HT-29 (cell line): ENCODE results near the gene SLC32A1. TPM values are rescaled to one million over a fixed set of nuclear protein-coding genes. Genes with fewer than 3 reads are reported as not detected.

Experiments
- DNase-seq: peaks from one replicate; pipeline ENCODE4 v3.0.0-alpha.2; 2015; ENCODE audit warnings: low spot score
- total RNA-seq: library from RNA; depleted of rRNA; stranded (reverse); fragments of >200 nt; shearing (Covaris generic); gene quantifications from 2 replicates; pipeline ENCODE4 v1.2.3, GENCODE V29; 2014

The SLC32A1 gene
- total RNA-seq, 1 experiment from 2014 or later, result not detected

DNA sequence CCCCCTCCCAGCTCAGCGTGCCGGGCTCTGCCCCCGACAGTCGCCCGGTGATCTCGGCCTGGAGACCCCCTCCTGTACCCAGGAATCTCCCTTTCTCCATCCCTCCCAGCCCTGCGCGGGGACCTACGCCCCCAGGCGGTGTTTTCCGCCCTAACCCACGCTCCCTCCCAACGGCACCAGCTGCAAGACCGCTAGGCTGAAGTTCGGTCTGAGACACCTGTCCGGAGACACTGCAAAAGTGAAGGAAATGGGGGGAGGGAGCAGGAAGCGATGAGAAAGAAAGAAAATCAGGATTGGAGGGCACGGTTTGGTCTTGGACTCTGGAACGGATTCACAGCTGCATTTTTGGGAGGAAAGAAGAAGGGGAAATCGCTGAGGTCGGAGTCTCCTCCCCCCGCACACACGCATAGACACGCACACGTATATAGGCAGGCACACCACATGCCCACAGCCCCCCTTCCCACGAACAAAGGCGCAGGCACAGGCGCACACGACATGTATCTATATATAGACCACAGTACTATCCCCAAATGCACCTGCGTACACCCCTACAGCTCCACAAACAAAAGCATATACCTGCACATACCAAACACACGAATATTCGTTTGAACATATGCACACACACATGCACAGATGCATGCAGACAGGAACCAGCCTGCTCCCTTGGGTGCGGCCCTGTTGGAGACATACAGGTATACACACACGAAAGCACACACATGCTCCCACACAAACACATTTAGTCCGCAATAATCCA is 1.0 kb downstream of the SLC32A1 start:
- no peak for DNase-seq

DNA sequence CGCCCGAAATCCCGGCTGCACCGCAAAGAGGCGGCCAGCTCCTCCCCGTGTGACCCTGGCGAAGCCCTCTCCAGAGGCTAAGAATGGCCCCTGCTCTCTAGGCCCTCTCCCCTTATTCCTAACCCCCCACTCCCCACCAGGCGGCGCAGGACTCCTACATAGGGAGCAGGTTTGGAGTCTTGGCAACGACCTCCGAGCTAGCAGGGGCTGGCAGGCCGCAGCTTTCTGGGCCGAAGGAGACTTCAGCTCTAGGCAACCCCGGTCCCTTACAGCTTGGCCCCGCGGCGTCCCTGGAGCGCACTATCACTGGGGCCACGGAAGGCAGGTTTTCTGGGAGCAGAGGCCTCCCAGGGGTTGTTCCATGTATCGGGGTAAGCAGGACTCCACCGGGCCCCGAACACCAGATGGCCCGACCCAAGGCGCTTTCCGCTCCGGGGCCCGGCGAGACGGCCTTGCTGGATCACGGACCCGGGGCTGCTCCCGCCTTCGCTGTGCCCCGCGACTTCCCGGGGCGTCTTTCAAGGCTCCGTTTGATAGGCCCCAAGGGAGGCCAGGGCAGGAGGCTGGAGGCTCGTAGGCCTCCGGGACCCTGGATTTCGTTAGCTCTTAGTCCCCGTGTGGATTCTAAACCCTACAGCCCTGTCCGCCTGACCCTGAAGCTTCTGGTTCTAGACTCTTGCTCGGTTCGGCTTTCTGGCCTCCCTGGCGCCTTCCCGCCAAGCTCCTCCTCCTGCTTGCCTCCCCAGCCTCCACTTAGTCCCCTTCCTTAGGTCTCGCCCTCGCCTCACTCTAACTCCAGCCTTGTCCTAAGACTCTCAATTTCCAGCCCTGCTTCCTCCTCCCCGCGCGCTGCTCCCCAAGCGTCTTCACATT is 1.9 kb downstream of the SLC32A1 start:
- no peak for DNase-seq

DNA sequence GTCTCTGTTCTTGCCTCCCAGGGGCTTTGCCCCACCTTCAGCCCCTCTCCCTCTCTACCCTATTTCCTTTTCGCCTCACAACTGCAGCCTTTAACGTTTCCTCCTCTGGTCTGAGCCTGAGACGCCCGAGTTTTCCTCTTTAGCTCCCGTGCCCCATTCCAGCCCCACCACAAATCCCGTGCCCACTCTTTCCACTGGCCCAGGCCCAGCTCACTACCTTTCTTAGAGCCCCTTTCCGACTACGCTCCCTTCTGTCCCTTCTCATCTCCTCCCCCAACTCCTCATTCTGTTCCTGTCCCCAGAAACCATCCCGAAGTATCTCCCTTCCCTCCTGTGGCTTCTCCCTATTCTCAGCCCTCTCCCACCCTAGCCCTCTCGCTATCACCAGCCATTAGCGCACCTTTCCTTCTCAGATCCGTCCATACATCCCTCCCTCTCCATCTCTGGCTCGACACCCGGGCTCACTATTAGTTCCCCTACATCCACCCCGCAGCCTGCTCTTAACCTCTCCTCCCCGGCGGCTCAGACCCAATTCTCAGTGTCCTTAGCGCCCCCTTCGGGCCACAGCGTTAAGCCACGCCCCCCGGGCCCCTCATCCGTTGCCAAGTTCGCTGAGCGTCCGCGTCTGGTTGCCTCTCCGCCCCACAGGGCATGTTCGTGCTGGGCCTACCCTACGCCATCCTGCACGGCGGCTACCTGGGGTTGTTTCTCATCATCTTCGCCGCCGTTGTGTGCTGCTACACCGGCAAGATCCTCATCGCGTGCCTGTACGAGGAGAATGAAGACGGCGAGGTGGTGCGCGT is 2.7 kb downstream of the SLC32A1 start:
- no peak for DNase-seq

DNA sequence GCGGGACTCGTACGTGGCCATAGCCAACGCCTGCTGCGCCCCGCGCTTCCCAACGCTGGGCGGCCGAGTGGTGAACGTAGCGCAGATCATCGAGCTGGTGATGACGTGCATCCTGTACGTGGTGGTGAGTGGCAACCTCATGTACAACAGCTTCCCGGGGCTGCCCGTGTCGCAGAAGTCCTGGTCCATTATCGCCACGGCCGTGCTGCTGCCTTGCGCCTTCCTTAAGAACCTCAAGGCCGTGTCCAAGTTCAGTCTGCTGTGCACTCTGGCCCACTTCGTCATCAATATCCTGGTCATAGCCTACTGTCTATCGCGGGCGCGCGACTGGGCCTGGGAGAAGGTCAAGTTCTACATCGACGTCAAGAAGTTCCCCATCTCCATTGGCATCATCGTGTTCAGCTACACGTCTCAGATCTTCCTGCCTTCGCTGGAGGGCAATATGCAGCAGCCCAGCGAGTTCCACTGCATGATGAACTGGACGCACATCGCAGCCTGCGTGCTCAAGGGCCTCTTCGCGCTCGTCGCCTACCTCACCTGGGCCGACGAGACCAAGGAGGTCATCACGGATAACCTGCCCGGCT is 3.4 kb downstream of the SLC32A1 start:
- DNase-seq, result no peak

DNA sequence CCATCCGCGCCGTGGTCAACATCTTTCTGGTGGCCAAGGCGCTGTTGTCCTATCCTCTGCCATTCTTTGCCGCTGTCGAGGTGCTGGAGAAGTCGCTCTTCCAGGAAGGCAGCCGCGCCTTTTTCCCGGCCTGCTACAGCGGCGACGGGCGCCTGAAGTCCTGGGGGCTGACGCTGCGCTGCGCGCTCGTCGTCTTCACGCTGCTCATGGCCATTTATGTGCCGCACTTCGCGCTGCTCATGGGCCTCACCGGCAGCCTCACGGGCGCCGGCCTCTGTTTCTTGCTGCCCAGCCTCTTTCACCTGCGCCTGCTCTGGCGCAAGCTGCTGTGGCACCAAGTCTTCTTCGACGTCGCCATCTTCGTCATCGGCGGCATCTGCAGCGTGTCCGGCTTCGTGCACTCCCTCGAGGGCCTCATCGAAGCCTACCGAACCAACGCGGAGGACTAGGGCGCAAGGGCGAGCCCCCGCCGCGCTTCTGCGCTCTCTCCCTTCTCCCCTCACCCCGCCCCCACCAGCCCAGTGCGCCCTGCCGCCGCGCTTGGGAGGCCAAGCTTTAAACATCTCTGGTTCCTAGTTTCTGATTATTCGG is 4.0 kb downstream of the SLC32A1 start:
- DNase-seq, result no peak

DNA sequence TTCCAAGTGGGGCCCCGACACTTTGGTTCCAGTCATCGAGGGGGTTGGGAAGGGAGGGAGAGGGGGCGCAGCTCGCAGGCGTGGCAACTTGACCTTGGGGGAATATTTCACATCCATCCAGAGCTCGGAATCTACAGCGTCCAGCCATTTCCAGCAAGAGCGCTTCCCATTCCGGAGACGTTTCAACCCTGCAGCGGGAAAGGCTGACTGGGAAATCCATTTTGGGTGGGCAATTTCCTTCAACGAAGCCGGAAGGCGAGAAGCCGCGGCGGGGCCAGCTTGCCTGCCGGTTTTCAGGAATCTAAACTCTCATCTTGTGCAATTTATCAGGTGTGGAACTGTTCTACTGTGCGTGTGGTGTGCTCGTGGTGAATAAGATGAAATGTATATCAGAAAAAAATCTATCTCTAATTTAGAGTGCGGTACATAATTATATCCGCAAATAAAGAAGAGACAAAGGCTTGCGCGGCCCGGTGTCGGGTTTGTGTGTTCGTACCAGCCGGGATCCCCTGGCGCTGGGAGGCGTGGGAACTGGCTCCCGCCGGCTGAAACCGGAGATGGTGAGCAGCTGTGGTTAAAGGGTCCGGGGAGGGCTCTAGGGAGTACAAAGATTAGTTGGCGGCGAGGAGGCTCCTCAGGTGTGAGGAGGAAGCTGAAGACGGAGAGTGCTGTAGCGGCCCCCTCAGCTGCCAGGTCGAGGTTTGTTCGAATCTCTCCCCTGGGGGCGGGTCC is 4.8 kb downstream of the SLC32A1 start:
- no peak for DNase-seq

DNA sequence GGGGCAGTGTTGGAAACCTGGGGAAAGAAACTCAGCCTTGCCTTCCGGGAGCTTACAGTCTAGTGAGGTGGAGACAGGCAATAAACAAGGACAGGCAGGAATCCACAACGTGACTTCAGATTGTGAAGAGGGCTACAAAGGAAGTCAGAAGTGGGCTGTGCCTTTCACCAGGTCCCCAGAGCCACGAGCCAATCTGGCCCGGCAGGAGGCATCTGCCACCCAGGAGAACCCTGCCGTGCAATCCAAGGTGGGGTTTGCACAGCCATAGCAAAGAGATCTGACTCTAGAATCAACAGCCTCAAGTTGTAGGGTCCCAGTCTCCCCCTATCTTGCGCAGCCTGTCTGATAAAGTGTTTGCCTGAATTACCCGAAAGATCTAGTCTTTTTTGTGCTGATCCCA is 5.5 kb downstream of the SLC32A1 start:
- no peak for DNase-seq

DNA sequence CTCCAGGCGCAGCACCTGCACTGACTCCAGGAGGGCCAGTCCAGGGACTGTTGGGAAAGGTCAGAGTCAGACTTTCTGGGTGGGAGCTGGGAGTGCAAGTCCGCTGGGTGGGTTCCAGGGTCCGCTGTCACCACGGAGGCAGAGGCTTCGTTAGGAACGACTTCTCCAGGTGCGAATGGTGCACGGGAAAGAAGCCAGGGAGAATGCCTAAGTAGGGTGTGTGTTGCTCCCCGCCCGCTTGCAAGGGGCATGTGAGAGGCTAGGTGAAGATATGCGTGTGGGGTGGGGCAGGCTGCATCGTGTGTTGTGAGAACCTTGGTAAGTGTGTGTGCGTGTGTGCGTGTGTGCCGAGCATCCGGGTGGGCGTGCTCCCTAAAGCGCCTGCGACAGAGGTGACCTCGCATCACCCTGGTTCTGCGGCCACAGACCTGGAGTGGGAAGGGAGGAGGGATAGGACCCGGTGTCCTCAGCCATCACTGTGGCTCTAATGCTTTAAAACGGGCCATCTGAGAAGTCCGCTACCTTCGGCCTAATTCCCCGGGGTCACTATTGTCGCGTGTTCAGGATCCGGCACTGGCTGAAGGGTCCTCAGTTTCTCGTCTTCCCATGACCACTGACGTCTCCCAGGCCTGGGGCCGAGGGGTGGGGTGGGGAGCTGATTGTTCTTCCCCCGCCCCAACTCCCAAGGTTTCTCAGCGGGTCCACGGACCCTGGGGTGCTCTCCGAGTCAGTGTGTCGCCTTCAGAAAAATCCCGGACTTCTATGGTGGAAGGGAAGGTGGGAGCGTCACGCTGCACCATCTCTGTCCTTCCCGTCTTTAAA is 6.1 kb downstream of the SLC32A1 start:
- DNase-seq, result peak; percentile 39

DNA sequence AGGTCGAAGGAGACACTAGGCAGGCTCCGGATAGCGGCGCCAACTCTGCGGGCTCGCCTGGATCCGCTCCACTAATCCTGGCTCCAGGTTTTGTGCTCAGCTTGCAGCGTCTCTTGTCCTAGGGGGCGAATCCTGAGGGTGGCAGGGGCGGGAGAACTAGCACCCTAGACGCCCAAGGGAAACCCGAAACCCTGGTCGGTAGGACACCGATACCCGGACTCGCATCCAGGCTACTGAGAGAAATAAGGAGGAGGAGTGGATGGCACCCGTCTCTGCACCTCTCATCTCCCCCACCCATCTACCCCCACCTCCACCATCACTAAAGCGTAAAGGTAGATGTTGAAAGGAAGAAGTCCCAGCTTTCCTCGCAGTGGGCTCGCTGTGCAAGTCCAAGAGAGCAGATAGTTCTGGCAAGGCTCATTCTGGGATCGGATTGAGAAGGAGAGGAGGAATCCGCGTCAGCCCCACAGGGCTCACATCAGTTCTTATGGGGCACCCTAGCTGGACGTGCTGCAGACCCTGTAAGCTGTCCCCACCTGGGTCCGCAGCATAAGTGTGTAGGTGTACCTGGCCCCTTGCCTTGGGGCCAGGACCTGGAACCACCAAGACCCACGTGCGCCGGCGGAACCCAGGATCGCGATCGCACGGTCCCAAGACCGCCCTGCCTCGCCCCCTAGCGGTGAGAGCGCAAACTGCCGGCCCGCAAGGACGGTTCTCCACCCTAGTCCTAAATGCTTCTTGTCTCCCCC is 6.9 kb downstream of the SLC32A1 start:
- DNase-seq, result peak; percentile 72

DNA sequence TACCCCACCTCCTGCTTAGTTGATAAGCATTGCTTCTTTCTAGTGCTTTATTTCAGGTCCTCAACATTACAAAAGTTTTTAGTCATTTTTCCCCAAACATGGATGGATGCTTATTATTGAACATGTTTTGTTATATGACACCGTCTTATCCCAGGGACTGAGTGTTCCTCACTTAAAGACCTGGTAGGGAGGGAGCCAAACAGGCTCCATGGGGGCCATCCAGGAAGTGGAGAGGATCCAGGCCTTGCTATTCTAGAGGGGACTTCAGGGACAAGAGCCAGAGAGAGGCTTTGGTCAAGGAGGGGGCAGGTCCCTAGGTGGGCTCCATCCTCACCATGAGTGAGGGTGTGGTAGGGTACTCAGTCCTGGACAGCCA is 7.4 kb downstream of the SLC32A1 start:
- DNase-seq, result no peak

DNA sequence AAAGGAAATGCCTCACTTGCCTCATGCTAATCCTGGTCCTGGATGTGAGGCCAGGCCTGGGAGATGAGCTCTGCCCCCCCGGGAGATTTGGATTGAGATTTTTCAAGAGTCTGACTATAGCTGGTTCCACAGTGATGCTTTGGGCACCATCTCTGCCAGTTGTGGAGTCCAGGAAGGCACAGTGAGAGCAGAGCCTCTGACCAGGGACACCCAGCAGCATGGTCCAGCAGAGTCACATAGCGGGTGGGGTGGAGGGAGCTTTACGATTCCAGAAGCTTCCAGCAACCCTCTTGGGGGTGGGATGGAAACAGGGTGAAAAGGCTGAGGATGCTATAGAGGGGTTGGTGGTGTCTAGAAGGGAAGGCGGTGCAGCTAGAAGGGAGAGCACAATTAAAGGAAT is 8.7 kb downstream of the SLC32A1 start:
- no peak for DNase-seq

DNA sequence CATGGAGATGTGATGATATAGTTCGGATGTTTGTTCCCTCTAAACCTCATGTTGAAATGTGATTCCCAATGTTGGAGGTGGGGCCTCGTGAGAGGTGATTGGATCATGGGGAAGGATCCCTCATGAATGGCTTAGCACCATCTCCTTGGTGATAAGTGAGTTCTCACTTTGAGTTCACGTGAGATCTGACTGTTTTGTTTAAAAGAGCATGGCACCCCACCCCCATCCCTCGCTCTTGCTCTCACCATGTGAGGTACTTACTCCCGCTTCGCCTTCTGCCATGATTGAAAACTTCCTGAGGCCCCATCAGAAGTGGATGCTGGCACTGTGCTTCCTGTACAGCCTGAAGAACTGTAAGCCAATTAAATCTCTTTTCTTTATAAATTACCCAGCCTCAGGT is 10.9 kb downstream of the SLC32A1 start:
- no peak for DNase-seq

DNA sequence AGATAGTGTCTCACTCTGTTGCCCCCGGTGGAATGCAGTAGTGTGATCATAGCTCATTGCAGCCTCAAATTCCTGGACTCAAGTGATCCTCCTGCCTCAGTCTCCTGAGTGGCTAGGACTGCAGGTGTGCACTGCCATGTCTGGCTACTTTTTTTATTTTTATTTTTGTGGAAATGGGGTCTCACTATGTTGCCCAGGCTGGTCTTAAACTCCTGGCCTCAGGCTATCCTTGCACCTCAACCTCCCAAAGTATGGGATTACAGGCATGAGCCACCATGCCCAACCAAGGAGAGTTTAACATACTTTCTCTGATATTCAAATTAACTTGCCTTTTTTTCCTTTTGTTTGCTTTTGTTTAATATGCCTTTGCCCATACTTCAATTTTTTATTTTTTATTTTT is 13.6 kb downstream of the SLC32A1 start:
- DNase-seq, result no peak

DNA sequence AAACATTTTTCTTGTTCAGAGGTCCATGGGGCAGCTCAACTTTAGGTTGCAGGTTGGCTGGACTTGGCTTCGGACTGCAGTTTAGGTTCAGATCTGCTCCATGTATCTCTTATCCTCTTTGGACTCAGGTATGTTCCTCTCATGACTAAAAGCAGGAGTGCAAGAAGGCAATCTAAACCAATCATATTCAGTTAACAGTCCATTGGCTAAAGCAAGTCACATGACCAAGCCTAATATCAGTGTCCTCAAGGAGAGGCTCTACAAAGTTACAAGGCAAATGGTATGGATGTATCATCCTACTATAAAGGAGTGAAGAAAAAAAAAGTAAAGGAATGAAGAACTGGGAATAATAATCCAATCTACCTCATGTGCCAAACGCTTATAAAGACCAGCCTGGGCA is 21.5 kb downstream of the SLC32A1 start:
- DNase-seq, result no peak

DNA sequence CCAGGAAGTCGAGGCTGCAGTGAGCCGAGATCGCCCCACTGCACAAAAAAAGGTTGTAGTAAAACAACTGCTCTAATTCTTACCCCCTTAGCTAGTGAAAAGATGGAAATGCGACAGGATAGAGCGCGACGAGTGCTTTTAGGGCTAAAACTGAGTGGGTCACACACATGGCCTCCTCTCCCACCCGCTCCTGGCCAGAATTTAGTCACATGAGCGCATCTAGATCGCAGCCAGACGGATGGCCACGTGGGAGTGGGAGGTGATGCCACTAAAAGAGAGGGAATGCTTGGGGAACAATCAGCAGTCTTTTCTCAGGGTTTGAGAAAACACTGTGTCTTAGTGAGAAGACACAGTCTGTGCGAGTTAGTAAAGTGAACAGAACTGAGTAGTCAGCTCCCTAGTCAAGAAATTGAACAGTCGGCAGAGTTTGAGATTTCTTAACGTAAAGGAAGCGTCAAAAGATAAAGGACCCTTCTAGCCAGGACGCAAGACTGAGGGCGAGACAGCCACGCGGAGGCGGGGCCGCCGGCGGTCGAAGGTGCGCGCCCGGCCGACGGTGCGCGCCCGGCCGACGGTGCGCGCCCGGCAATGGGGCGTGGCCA is 23.3 kb downstream of the SLC32A1 start:
- DNase-seq, result no peak

DNA sequence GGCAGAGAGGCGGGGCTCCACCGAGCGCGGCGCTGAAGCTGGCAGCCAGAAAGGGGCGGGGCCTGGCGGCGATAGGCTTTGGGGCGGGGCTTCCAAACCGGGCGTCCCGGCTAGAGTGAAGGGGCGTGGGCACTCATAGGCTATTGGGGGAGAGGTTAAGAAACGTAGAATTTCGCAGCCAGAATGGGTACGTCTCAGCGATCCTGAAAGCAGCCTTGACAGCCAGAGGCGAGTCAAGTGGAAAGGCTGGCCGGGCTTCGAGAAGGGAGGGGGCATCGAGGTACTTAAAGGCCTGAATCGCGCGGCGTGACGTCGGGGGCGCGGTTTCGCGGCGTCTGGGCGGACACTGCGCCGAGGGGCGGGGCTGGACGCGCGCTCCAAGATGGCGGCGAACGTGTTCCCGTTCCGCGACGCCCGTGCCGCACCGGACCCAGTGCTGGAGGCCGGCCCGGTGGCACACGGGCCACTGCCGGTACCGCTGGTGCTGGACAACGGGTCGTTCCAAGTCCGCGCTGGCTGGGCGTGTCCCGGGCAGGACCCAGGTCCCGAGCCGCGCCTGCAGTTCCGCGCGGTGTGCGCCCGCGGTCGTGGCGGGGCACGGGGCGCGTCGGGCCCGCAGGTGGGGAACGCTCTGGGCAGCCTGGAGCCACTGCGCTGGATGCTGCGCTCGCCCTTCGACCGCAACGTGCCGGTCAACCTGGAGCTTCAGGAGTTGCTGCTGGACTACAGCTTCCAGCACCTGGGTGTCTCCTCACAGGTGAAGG is 24.0 kb downstream of the SLC32A1 start, which contains the start of gene ACTR5:
Gene ACTR5 (plus strand): TSS at position 364 of the 764 bp plus-strand sequence. CDS start 19 bp downstream, at position 383.
- peak; percentile 98 for DNase-seq

DNA sequence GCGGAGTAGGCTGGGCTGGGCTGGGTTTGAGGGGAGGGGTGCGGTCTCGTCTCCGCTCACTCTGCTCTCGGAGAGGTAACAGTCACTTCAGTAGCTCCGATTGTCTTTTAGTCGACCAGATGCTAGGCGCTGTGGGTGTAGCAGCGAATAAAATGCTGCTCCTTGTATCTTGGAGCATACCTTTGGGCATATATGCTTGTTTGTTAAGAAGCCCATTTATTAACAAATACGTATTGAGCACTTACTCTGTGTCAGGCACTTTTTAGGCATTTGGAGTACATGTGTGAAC is 24.5 kb downstream of the SLC32A1 start:
- DNase-seq, result peak; percentile 69
